GM19438 (cell line): ENCODE measurements around the gene PGGT1B.

Experiments
- ATAC-seq: cut with Tn5 transposase; IDR thresholded peaks from one replicate; pipeline ENCODE4 v1.9.1; 2021; ENCODE audit warnings: low read depth; ENCODE audit not compliant: unreplicated experiment

PGGT1B gene

GRCh38 chr5:115262321-115263077 is at the start of gene PGGT1B:
Gene PGGT1B, minus strand, starts transcription at chr5:115262877. Its CDS starts 26 bp downstream, at chr5:115262851.
- peak; percentile 95 for ATAC-seq

- no peak for ATAC-seq
Observed at GRCh38 chr5:115309751-115310370, 47.2 kb upstream of the PGGT1B start.

GRCh38 chr5:115308815-115309214 is 46.1 kb upstream of the PGGT1B start:
- no peak for ATAC-seq

- ATAC-seq, result no peak
Observed at GRCh38 chr5:115306011-115306536, 43.4 kb upstream of the PGGT1B start.

- no peak for ATAC-seq
Observed at GRCh38 chr5:115304496-115304895, 41.8 kb upstream of the PGGT1B start.

GRCh38 chr5:115298811-115299210 is 36.1 kb upstream of the PGGT1B start:
- ATAC-seq, result no peak

GRCh38 chr5:115297031-115297430 is 34.4 kb upstream of the PGGT1B start:
- peak; percentile 17 for ATAC-seq

GRCh38 chr5:115296124-115297022 is 33.7 kb upstream of the PGGT1B start, which contains the start of gene CCDC112:
Gene CCDC112, minus strand, starts transcription at chr5:115296654. Its CDS starts 111 bp downstream, at chr5:115296543.
- ATAC-seq, result peak; percentile 79

GRCh38 chr5:115295777-115296123 is 33.1 kb upstream of the PGGT1B start:
- ATAC-seq, result peak; percentile 27

- no peak for ATAC-seq
Observed at GRCh38 chr5:115291397-115291796, 28.7 kb upstream of the PGGT1B start.

- ATAC-seq, result no peak
Observed at GRCh38 chr5:115289104-115289503, 26.4 kb upstream of the PGGT1B start.

GRCh38 chr5:115284021-115284420 is 21.3 kb upstream of the PGGT1B start:
- ATAC-seq, result no peak

GRCh38 chr5:115282131-115282530 is 19.5 kb upstream of the PGGT1B start:
- no peak for ATAC-seq

GRCh38 chr5:115274584-115274983 is 11.9 kb upstream of the PGGT1B start:
- ATAC-seq, result no peak

GRCh38 chr5:115272297-115272958 is 9.8 kb upstream of the PGGT1B start:
- no peak for ATAC-seq

GRCh38 chr5:115271295-115272050 is 8.8 kb upstream of the PGGT1B start:
- no peak for ATAC-seq

GRCh38 chr5:115267617-115268016 is 4.9 kb upstream of the PGGT1B start:
- no peak for ATAC-seq

- no peak for ATAC-seq
Observed at GRCh38 chr5:115265220-115265619, 2.5 kb upstream of the PGGT1B start.

- ATAC-seq, result no peak
Observed at GRCh38 chr5:115264786-115265185, 2.1 kb upstream of the PGGT1B start.

- no peak for ATAC-seq
Observed at GRCh38 chr5:115263078-115263380, 352 bp upstream of the PGGT1B start.
